SH-SY5Y (cell line): ENCODE results near the gene ISY1.

Experiments used
- GATA2 ChIP-seq: IDR thresholded peaks from 2 replicates; pipeline ENCODE4 v1.6.1; 2011; ENCODE audit warnings: mild to moderate bottlenecking, low read depth, low read length
- GATA3 ChIP-seq: IDR thresholded peaks from 2 replicates; pipeline ENCODE4 v1.6.1; 2011; ENCODE audit warnings: low read depth, mild to moderate bottlenecking, low read length, moderate library complexity

ISY1 gene

DNA sequence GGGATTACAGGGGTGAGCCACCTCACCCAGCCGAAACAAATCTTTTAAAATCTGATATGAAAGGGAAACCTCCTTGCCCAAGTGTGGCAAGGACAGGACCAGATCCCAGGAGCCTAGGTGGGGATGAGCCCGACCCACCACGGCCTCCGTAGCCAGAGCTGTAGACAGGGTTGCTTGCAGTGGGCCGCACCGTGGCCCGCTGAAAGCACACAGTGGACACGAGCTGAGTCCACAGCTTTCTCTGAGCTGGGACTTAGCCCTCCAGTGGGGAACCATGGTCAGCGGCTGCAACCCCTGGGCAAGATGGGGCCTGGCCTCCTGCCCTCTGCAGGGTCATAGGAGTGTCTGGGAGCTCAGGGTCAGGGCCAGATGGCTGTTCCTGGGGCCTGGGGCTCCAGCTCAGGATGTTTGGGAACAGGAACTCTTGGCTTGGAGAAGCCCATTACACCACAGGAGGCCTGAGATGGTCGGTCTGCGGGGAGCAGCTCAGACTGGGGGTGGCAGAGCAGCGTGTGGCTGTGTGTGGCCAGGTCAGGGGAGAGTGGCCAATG is 75.6 kb downstream of the ISY1 start:
- TF ChIP-seq GATA3, result no peak

DNA sequence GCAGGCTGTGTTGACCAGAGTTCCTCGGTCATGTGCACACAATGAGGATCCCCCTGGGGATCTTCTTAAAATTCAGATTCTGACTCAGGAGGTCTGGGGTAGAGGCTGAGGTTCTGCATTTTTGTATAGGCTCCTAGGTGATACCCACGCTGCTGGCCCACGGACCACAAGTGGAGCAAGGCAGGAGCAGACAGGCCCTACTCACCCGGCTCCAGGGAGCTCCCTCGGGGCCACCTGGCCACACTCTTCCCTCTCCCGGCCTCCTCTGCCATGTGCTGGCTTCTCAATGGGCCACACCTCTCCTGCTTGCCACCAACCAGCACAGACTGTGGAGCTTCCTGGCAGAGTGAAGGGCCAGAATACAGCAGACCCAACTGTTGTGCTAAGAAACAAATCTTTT is 76.4 kb downstream of the ISY1 start:
- TF ChIP-seq GATA2 (no peak), GATA3 (no peak)

DNA sequence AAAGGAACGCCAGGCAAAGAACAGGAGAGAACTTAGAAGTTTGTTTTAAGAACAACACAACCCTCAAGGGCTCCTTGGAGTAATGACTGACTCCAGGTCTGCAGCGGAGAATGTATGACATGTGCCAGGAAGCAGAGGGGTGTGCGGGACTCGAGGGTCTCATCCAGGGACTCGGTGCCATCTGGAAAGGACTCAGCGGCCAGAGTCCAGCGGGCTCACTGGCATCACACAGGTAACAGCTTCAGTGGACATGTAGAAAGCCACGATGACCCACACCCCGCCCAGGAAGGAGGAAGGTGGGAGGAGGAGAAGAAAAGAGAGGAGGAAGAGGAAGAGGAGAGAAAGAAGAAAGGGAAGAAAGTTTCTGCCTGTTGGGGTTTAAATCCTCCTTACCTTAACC is 78.8 kb downstream of the ISY1 start:
- TF ChIP-seq GATA2 (no peak), GATA3 (no peak)

DNA sequence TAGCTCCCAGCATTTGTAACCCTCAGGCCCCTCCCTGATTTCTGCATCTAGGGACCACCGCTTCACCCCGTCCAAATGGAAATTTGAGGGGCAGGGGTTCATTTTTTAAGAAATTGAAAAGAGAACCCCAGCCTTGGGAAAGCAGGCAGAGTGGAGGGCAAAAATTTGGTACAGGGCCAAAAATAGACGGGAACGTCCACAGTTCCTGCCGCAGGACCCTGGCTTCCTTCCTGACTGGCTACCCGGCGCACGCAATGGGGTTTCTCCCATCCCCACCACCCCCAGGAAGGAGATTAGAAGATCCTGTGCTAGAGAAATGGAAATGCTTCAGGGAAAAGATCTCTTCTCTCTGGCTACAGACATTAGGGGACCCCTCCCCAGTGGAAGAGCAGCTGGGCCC is 79.4 kb downstream of the ISY1 start:
- TF ChIP-seq GATA2 (no peak), GATA3 (no peak)

DNA sequence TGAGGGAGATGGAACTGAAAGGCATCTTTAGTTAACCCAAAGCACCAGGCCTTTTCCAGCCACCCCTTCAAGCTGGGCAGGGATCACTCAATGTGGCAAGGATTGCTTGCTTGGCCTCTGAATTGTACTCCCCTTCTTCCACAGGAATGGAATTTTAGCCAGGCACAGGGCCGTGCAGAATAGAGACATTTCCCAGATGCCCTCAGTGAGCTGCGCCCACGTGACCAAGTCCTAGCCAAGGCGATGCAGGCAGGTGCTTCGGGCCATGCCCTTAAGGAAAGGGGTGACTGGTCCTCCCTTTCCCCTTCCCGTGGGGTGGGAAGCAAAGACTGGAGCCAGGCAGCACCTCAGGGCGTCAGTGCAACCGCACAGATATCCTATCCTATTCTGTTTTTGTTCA is 82.4 kb downstream of the ISY1 start:
- TF ChIP-seq GATA2, result no peak
- no peak for TF ChIP-seq GATA3
